HEK293 (cell line): ENCODE results near the gene LRP1B.

Experiments used
- CTCF ChIA-PET: fragments of 350-600 bp; formaldehyde crosslinking; extraction: SDS; loops from one replicate; lab custom pipeline; 2021; ENCODE audit warnings: antibody characterized with exemption; lab: Yijun Ruan, JAX
- POLR2A ChIA-PET: fragments of 300-600 bp; formaldehyde crosslinking; extraction: SDS; loops from one replicate; lab custom pipeline; 2020; ENCODE audit warnings: antibody characterized with exemption, inconsistent platforms; lab: Yijun Ruan, JAX
- H3K27ac ChIP-seq: fragments of 200-500 bp; sonication (Bioruptor generic); 2 replicates; pipeline ENCODE4 v1.5.1; 2014; ENCODE audit warnings: low read depth, low read length, control low read depth, inconsistent platforms; ENCODE audit errors: extremely low read depth
- H3K36me3 ChIP-seq, 2 experiments: fragments of 200-500 bp in 1 of 2; sonication (Bioruptor generic) in 1 of 2; 1 replicate in 1 of 2; 2 replicates in 1 of 2; pipeline ENCODE4 v1.5.1; 2014 to 2017; ENCODE audit warnings: inconsistent platforms in 2 of 2, low read length in 2 of 2; ENCODE audit not compliant: control insufficient read depth in 2 of 2, insufficient read depth in 1 of 2
- H3K4me1 ChIP-seq: fragments of 200-500 bp; sonication (Bioruptor generic); 2 replicates; pipeline ENCODE4 v1.5.1; 2014; ENCODE audit warnings: mild to moderate bottlenecking, low read length, inconsistent platforms; ENCODE audit not compliant: control insufficient read depth, insufficient read depth
- H3K4me3 ChIP-seq: 2 replicates; pipeline ENCODE4 v1.5.1; 2011; ENCODE audit warnings: low read depth, mild to moderate bottlenecking, control low read depth, low read length, moderate library complexity
- H3K9me3 ChIP-seq: fragments of 200-500 bp; sonication (Bioruptor generic); 2 replicates; pipeline ENCODE4 v1.5.1; 2014; ENCODE audit warnings: low read depth, low read length, inconsistent platforms; ENCODE audit not compliant: control insufficient read depth, insufficient read depth
- MEIS1 ChIP-seq: sonication (generic); formaldehyde crosslinking; IDR thresholded peaks from 2 replicates; pipeline ENCODE4 v1.8.1; 2022; ENCODE audit warnings: missing genetic modification reagents, mild to moderate bottlenecking, borderline replicate concordance
- PRDM1 ChIP-seq: fragments of 450-650 bp; formaldehyde crosslinking; IDR thresholded peaks from 2 replicates; pipeline ENCODE4; 2016; ENCODE audit warnings: missing biosample characterization, missing genetic modification characterization
- RBAK ChIP-seq: fragments of 450-650 bp; formaldehyde crosslinking; IDR thresholded peaks from 2 replicates; pipeline ENCODE4 v1.5.1; 2016; ENCODE audit warnings: missing biosample characterization, missing genetic modification characterization
- SCRT1 ChIP-seq: fragments of 450-650 bp; formaldehyde crosslinking; IDR thresholded peaks from 2 replicates; pipeline ENCODE4 v1.5.1; 2016; ENCODE audit warnings: missing biosample characterization, missing genetic modification characterization, borderline replicate concordance
- SP3 ChIP-seq: fragments of 450-650 bp; formaldehyde crosslinking; IDR thresholded peaks from 2 replicates; pipeline ENCODE4 v1.5.1; 2016; ENCODE audit warnings: missing biosample characterization, missing genetic modification characterization
- ZBTB48 ChIP-seq: fragments of 450-650 bp; formaldehyde crosslinking; IDR thresholded peaks from 2 replicates; pipeline ENCODE4 v1.5.1; 2016; ENCODE audit warnings: missing biosample characterization, missing genetic modification characterization
- ZFP69B ChIP-seq: fragments of 450-650 bp; formaldehyde crosslinking; IDR thresholded peaks from 2 replicates; pipeline ENCODE4 v1.5.1; 2016; ENCODE audit warnings: missing biosample characterization, missing genetic modification characterization
- ZIC2 ChIP-seq: fragments of 450-650 bp; formaldehyde crosslinking; IDR thresholded peaks from 2 replicates; pipeline ENCODE4 v1.5.1; 2016; ENCODE audit warnings: missing biosample characterization, missing genetic modification characterization
- ZNF214 ChIP-seq: fragments of 450-650 bp; formaldehyde crosslinking; IDR thresholded peaks from 2 replicates; pipeline ENCODE4 v1.5.1; 2017; ENCODE audit warnings: missing biosample characterization, mild to moderate bottlenecking, missing genetic modification characterization, borderline replicate concordance
- ZNF266 ChIP-seq: fragments of 450-650 bp; formaldehyde crosslinking; IDR thresholded peaks from 2 replicates; pipeline ENCODE4 v1.5.1; 2016; ENCODE audit warnings: missing biosample characterization, missing genetic modification characterization, low read depth
- ZNF302 ChIP-seq: fragments of 450-650 bp; formaldehyde crosslinking; IDR thresholded peaks from 2 replicates; pipeline ENCODE4 v1.5.1; 2016; ENCODE audit warnings: missing biosample characterization, missing genetic modification characterization, low read depth
- ZNF510 ChIP-seq: fragments of 450-650 bp; formaldehyde crosslinking; IDR thresholded peaks from 2 replicates; pipeline ENCODE4 v1.5.1; 2018; ENCODE audit warnings: mild to moderate bottlenecking, missing genetic modification characterization, missing biosample characterization; ENCODE audit not compliant: insufficient replicate concordance
- ZNF548 ChIP-seq: fragments of 450-650 bp; formaldehyde crosslinking; IDR thresholded peaks from 2 replicates; pipeline ENCODE4 v1.5.1; 2016; ENCODE audit warnings: missing biosample characterization, missing genetic modification characterization
- ZNF560 ChIP-seq: fragments of 450-650 bp; formaldehyde crosslinking; IDR thresholded peaks from 2 replicates; pipeline ENCODE4 v1.5.1; 2017; ENCODE audit warnings: missing biosample characterization, missing genetic modification characterization, borderline replicate concordance
- ZNF658 ChIP-seq: fragments of 450-650 bp; formaldehyde crosslinking; IDR thresholded peaks from 2 replicates; pipeline ENCODE4; 2016; ENCODE audit warnings: missing biosample characterization, missing genetic modification characterization
- ZNF660 ChIP-seq: fragments of 450-650 bp; IDR thresholded peaks from 2 replicates; pipeline ENCODE4 v1.5.1; 2018; ENCODE audit warnings: missing biosample characterization, mild to moderate bottlenecking, missing genetic modification characterization
- ZSCAN23 ChIP-seq: fragments of 450-650 bp; formaldehyde crosslinking; IDR thresholded peaks from 2 replicates; pipeline ENCODE4 v1.5.1; 2016; ENCODE audit warnings: missing biosample characterization, missing genetic modification characterization
- TF ChIP-seq, protein P1 (sequence below): fragments of 450-650 bp; formaldehyde crosslinking; IDR thresholded peaks from 2 replicates; pipeline ENCODE4 v1.5.1; 2016; ENCODE audit warnings: missing biosample characterization, missing genetic modification characterization
- TF ChIP-seq, protein P2 (sequence below): fragments of 450-650 bp; formaldehyde crosslinking; IDR thresholded peaks from 2 replicates; pipeline ENCODE4 v1.5.1; 2017; ENCODE audit warnings: missing biosample characterization, missing genetic modification characterization
- TF ChIP-seq, protein P3 (sequence below): fragments of 450-650 bp; formaldehyde crosslinking; IDR thresholded peaks from 2 replicates; pipeline ENCODE4 v1.5.1; 2016; ENCODE audit warnings: missing biosample characterization, missing genetic modification characterization
- TF ChIP-seq, protein P4 (sequence below): fragments of 450-650 bp; formaldehyde crosslinking; IDR thresholded peaks from 2 replicates; pipeline ENCODE4 v1.5.1; 2016; ENCODE audit warnings: missing biosample characterization, missing genetic modification characterization
- TF ChIP-seq, protein P5 (sequence below): fragments of 450-650 bp; formaldehyde crosslinking; optimal IDR thresholded peaks from 2 replicates; pipeline ENCODE3; 2016; ENCODE audit warnings: missing biosample characterization, mild to moderate bottlenecking, missing genetic modification characterization

Gene LRP1B

DNA sequence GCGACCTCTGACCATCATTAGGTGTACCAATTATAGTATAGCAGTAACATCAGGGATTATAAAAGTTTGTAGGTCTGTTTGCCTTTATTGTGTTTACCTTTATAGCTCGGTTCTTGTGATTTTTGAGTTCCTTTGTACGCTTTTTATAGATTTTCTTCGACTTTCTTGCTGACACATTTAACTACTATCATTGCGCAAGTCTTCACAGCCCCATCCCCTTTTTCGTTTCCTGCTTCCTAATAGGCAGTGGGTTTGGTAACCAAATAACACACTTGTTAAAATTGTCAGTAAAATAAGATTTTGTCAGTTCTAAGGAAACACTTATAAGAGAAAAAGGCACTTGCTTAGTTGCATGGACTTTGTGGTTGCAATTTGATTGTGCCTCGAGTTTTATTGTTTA lies 541.5 kb downstream of the LRP1B start:
- no peak overlapping the region for H3K4me3 ChIP-seq
- no peaks in the 10 kb centered on the region for H3K9me3 ChIP-seq
- CTCF ChIA-PET = no interaction called here
- POLR2A ChIA-PET = no interaction called here
- H3K4me1 ChIP-seq = peaks cover 4% of the 10 kb centered on the region; the same call in 1 of the 2 replicates
- TF ChIP-seq ZNF510 (tag by site-specific recombination) = no peak
- TF ChIP-seq ZNF302 (tag by site-specific recombination) = no peak
- TF ChIP-seq, protein P1, sequence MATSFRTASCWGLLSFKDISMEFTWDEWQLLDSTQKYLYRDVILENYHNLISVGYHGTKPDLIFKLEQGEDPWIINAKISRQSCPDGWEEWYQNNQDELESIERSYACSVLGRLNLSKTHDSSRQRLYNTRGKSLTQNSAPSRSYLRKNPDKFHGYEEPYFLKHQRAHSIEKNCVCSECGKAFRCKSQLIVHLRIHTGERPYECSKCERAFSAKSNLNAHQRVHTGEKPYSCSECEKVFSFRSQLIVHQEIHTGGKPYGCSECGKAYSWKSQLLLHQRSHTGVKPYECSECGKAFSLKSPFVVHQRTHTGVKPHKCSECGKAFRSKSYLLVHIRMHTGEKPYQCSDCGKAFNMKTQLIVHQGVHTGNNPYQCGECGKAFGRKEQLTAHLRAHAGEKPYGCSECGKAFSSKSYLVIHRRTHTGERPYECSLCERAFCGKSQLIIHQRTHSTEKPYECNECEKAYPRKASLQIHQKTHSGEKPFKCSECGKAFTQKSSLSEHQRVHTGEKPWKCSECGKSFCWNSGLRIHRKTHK (tag by site-specific recombination) = no peak
- TF ChIP-seq ZNF660 = no peak
- no peak for TF ChIP-seq ZSCAN23 (tag by site-specific recombination)
- TF ChIP-seq ZNF548 = no peak
- TF ChIP-seq RBAK (tag by site-specific recombination) = no peak
- TF ChIP-seq, protein P2, sequence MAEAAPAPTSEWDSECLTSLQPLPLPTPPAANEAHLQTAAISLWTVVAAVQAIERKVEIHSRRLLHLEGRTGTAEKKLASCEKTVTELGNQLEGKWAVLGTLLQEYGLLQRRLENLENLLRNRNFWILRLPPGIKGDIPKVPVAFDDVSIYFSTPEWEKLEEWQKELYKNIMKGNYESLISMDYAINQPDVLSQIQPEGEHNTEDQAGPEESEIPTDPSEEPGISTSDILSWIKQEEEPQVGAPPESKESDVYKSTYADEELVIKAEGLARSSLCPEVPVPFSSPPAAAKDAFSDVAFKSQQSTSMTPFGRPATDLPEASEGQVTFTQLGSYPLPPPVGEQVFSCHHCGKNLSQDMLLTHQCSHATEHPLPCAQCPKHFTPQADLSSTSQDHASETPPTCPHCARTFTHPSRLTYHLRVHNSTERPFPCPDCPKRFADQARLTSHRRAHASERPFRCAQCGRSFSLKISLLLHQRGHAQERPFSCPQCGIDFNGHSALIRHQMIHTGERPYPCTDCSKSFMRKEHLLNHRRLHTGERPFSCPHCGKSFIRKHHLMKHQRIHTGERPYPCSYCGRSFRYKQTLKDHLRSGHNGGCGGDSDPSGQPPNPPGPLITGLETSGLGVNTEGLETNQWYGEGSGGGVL (tag by site-specific recombination) = no peak
- TF ChIP-seq PRDM1 (tag by site-specific recombination) = no peak
- TF ChIP-seq, protein P3, sequence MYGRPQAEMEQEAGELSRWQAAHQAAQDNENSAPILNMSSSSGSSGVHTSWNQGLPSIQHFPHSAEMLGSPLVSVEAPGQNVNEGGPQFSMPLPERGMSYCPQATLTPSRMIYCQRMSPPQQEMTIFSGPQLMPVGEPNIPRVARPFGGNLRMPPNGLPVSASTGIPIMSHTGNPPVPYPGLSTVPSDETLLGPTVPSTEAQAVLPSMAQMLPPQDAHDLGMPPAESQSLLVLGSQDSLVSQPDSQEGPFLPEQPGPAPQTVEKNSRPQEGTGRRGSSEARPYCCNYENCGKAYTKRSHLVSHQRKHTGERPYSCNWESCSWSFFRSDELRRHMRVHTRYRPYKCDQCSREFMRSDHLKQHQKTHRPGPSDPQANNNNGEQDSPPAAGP (tag by site-specific recombination) = no peak
- no peak for TF ChIP-seq SP3 (tag by site-specific recombination)
- TF ChIP-seq ZFP69B (tag by site-specific recombination) = no peak
- TF ChIP-seq SCRT1 (tag by site-specific recombination) = no peak
- no peak for TF ChIP-seq ZIC2 (tag by site-specific recombination)
- H3K36me3 ChIP-seq = no peaks in the 10 kb centered on the region
- no peak overlapping the region for H3K27ac ChIP-seq

DNA sequence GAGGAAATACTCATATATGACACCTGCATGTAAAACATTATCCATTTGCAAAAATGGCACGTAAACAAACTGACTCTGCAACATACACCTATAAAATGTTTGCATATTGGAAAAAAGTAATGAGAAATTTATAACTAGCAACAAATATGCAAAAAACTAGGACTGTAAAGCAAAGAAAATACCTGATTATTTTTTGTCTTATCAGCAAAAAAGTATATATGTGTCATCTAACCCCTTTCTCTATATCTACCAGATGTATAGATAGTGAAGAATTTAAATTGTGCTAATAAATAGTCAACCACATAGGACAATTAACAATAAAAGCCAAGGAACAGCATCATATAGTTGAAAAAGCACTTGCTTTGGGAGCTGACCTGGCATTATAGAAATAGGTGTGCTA lies 543.8 kb downstream of the LRP1B start:
- no peak overlapping the region for H3K4me3 ChIP-seq
- ChIA-PET CTCF (no interaction called here), POLR2A (no interaction called here)
- H3K36me3 ChIP-seq = no peaks in the 10 kb centered on the region
- TF ChIP-seq, protein P4, sequence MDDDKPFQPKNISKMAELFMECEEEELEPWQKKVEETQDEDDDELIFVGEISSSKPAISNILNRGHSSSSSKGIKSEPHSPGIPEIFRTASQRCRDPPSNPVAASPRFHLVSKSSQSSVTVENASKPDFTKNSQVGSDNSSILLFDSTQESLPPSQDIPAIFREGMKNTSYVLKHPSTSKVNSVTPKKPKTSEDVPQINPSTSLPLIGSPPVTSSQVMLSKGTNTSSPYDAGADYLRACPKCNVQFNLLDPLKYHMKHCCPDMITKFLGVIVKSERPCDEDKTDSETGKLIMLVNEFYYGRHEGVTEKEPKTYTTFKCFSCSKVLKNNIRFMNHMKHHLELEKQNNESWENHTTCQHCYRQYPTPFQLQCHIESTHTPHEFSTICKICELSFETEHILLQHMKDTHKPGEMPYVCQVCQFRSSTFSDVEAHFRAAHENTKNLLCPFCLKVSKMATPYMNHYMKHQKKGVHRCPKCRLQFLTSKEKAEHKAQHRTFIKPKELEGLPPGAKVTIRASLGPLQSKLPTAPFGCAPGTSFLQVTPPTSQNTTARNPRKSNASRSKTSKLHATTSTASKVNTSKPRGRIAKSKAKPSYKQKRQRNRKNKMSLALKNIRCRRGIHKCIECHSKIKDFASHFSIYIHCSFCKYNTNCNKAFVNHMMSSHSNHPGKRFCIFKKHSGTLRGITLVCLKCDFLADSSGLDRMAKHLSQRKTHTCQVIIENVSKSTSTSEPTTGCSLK (tag by site-specific recombination) = no peak
- TF ChIP-seq ZNF266 (tag by site-specific recombination) = no peak
- H3K4me1 ChIP-seq = peaks cover 4% of the 10 kb centered on the region; the same call in 1 of the 2 replicates
- H3K27ac ChIP-seq = no peak overlapping the region
- H3K9me3 ChIP-seq = no peaks in the 10 kb centered on the region

DNA sequence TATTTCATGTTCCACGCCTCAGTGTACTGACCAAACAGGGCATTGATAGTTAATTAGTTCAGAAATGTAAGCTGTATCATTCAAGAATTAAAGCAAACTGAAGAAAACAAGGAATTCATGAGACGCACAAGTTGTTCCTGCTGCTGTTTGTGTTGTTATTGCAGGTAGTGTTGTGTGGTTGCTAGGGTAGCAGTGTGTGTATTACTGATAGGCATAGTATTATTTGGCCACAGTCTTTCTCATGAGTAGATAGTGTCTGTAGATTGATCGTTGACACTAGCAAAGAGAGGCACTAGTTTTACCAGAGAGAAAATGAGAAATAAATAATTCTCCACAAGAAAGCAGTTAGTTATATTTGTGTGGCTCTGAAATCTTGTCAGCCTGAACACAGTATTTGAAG lies 548.6 kb downstream of the LRP1B start:
- CTCF ChIA-PET = no interaction called here

More for the DNA sequence above, 548.6 kb downstream of the LRP1B start:
- Histone ChIP-seq H3K36me3 (no peaks in the 10 kb centered on the region), H3K4me3 (no peak overlapping the region), H3K9me3 (no peaks in the 10 kb centered on the region), H3K4me1 (peaks cover 5% of the 10 kb centered on the region; the same call in 1 of the 2 replicates), H3K27ac (no peak overlapping the region)
- POLR2A ChIA-PET = no interaction called here
- TF ChIP-seq ZBTB48 (tag by site-specific recombination) (no peak), ZNF658 (tag by site-specific recombination) (no peak), ZNF214 (tag by site-specific recombination) (no peak), ZNF560 (tag by site-specific recombination) (no peak), MEIS1 (CRISPR knock-in tag) (no peak)
- TF ChIP-seq, protein P5, sequence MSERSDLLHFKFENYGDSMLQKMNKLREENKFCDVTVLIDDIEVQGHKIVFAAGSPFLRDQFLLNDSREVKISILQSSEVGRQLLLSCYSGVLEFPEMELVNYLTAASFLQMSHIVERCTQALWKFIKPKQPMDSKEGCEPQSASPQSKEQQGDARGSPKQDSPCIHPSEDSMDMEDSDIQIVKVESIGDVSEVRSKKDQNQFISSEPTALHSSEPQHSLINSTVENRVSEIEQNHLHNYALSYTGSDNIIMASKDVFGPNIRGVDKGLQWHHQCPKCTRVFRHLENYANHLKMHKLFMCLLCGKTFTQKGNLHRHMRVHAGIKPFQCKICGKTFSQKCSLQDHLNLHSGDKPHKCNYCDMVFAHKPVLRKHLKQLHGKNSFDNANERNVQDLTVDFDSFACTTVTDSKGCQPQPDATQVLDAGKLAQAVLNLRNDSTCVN = no peak
- TF ChIP-seq, protein P2 (tag by site-specific recombination) = no peak
